ENCODE results near the gene EFCAB9.
A peak's percentile ranks its signal among the peaks of the same experiment; 100 is the strongest.

Gene EFCAB9

GRCh38 chr5:172172912-172173563, 20.9 kb upstream of the EFCAB9 start:
- Histone ChIP-seq H3K27ac (peak overlapping the region; percentile 85), H3K36me3 (peaks cover 11% of the 10 kb centered on the region; the same call in 1 of the 2 replicates), H3K9me3 (no peaks in the 10 kb centered on the region), H3K9ac (peak overlapping the region; percentile 67), H3K4me1 (peaks cover 97% of the 10 kb centered on the region), H4K20me1 (peaks cover 28% of the 10 kb centered on the region), H3K27me3 (no peaks in the 10 kb centered on the region), H3K4me3 (peak overlapping the region; percentile 62), H3K4me2 (peak overlapping the region; percentile 90)
- no peak for TF ChIP-seq Cebpa-rat (IDR thresholded peaks at IDR 0.05)

GRCh38 chr5:172173564-172174153, 20.3 kb upstream of the EFCAB9 start:
- H4K20me1 ChIP-seq = peaks cover 22% of the 10 kb centered on the region; the same call in 1 of the 2 replicates
- no peaks in the 10 kb centered on the region for H3K27me3 ChIP-seq
- H3K4me3 ChIP-seq = peak overlapping the region; percentile 62
- H3K9ac ChIP-seq = peak overlapping the region; percentile 67
- H3K9me3 ChIP-seq = no peaks in the 10 kb centered on the region
- TF ChIP-seq Cebpa-rat (IDR thresholded peaks at IDR 0.05) = no peak
- peaks cover 6% of the 10 kb centered on the region; the same call in 1 of the 2 replicates for H3K36me3 ChIP-seq
- H3K27ac ChIP-seq = peak overlapping the region; percentile 85
- peak overlapping the region; percentile 90 for H3K4me2 ChIP-seq
- H3K4me1 ChIP-seq = peaks cover 97% of the 10 kb centered on the region

- Histone ChIP-seq H3K36me3 (peaks cover 6% of the 10 kb centered on the region; the same call in 1 of the 2 replicates), H4K20me1 (peaks cover 9% of the 10 kb centered on the region; the same call in 1 of the 2 replicates), H3K4me2 (peak overlapping the region; percentile 90), H3K4me3 (peak overlapping the region; percentile 62), H3K27ac (peak overlapping the region; percentile 97), H3K9ac (peak overlapping the region; percentile 75), H3K27me3 (no peaks in the 10 kb centered on the region), H3K4me1 (peaks cover 97% of the 10 kb centered on the region), H3K9me3 (no peaks in the 10 kb centered on the region)
- no peak for TF ChIP-seq Cebpa-rat (IDR thresholded peaks at IDR 0.05)
Measured at GRCh38 chr5:172175263-172175719, 18.7 kb upstream of the EFCAB9 start.

DNA sequence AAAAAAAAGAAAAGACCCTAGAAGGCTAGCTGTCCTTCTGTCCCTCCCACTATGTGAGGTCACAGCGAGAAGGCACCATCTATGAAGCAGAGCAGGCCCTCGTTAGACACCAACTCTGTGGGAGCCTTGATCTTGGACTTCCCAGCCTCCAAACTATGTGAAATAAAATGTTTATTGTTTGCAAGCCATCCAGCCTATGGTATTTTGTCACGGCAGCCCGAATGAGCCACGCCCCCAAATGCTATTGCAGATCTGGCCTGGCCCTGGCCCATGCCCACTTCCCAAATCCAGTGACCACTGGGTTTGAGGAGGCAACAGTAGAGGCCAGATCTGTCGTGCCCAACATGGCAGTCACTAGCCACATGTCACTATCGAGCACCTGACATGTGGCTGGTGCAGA, 16.8 kb upstream of the EFCAB9 start:
- Histone ChIP-seq H4K20me1 (peaks cover 9% of the 10 kb centered on the region; the same call in 1 of the 2 replicates), H3K4me3 (no peak overlapping the region), H3K9me3 (no peaks in the 10 kb centered on the region), H3K4me1 (peaks cover 97% of the 10 kb centered on the region), H3K27ac (peak overlapping the region; percentile 97), H3K27me3 (no peaks in the 10 kb centered on the region), H3K9ac (no peak overlapping the region), H3K4me2 (peak overlapping the region; percentile 90), H3K36me3 (peaks cover 4% of the 10 kb centered on the region)
- TF ChIP-seq Cebpa-rat (IDR thresholded peaks at IDR 0.05) = no peak

GRCh38 chr5:172178301-172178987, 15.5 kb upstream of the EFCAB9 start:
- peak overlapping the region; percentile 97 for H3K27ac ChIP-seq
- peak overlapping the region; percentile 90 for H3K4me2 ChIP-seq
- TF ChIP-seq Cebpa-rat (IDR thresholded peaks at IDR 0.05) = no peak
- peak overlapping the region; percentile 88 for H3K9ac ChIP-seq
- peaks cover 97% of the 10 kb centered on the region for H3K4me1 ChIP-seq
- H3K4me3 ChIP-seq = peak overlapping the region; percentile 62
- peaks cover 3% of the 10 kb centered on the region; the same call in 1 of the 2 replicates for H4K20me1 ChIP-seq
- no peaks in the 10 kb centered on the region for H3K9me3 ChIP-seq
- no peaks in the 10 kb centered on the region for H3K27me3 ChIP-seq
- peaks cover 14% of the 10 kb centered on the region for H3K36me3 ChIP-seq

DNA sequence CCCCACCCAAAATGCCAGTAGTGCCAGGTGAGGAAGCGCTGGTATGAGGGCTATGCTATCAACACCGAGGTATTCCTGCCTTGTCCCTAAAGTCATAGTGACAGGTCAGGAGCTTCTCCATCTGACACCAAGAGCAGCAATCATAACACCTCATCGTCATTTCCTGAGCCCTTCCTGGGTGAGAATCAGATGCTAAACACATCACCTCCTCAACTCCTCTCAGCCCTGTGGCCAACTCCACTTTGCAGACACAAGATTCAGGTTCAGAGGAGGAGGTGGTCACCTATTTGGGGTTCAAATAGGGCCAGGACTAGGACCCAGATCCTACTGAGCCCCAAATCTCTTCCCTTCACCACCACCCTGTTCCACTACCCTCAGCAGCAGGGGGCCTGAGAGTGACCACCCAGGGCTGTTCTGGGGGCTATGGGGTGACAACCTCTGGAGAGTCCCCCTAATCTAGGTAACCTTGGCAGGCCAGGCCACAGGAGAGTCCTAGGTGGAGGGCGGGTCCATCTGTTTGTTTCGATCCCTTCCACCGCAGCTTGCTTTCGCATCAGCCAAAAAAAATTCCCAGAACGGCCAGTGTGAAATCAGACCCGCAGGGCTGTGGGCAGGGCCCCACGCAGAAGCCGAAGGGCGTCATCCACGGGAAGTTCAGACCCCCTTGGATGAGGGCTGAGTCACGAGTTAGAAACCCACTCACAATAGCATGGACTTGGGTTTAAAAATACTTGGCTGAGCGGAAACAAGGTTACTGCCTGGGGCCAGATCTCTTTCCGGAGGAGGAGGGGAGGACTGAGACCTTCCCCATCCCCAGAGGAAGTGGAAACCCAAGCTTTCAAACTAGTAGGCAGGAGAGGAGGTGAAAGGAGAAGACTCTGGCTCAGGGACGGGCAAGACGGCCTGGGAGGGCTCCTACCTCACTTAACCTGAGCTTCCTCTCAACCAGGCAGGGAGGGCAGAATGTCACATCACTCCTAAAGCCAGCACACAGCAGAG, 14.7 kb upstream of the EFCAB9 start:
- Histone ChIP-seq H3K27me3 (no peaks in the 10 kb centered on the region), H3K4me2 (peak overlapping the region; percentile 90), H4K20me1 (no peaks in the 10 kb centered on the region), H3K36me3 (peaks cover 19% of the 10 kb centered on the region), H3K27ac (peak overlapping the region; percentile 97), H3K9ac (peak overlapping the region; percentile 88), H3K4me3 (peak overlapping the region; percentile 62), H3K4me1 (peaks cover 97% of the 10 kb centered on the region), H3K9me3 (no peaks in the 10 kb centered on the region)
- TF ChIP-seq Cebpa-rat (IDR thresholded peaks at IDR 0.05) = no peak

DNA sequence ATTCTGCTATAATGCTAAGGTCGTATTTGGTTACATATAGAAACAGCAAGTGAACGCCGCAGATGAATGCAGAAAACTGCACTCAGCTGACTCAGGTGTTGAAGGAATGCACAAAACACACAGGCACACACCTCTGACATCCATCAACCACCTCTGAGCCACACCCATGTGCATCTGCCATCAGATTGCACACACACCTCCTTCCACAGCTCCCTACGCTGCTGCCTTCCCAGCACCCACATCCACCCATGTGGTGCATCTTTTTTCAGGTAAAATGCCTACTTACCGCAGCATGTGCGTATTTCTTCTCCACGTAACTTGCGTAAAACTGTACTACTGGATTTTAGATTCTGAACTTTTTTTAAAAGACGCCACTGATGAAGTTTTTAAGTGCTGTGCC, 13.0 kb upstream of the EFCAB9 start:
- Histone ChIP-seq H3K4me2 (peak overlapping the region; percentile 90), H3K36me3 (peaks cover 19% of the 10 kb centered on the region), H3K4me3 (no peak overlapping the region), H3K9me3 (no peaks in the 10 kb centered on the region), H3K9ac (no peak overlapping the region), H4K20me1 (no peaks in the 10 kb centered on the region), H3K4me1 (peaks cover 100% of the 10 kb centered on the region), H3K27me3 (no peaks in the 10 kb centered on the region), H3K27ac (peak overlapping the region; percentile 97)
- TF ChIP-seq Cebpa-rat (IDR thresholded peaks at IDR 0.05) = no peak

DNA sequence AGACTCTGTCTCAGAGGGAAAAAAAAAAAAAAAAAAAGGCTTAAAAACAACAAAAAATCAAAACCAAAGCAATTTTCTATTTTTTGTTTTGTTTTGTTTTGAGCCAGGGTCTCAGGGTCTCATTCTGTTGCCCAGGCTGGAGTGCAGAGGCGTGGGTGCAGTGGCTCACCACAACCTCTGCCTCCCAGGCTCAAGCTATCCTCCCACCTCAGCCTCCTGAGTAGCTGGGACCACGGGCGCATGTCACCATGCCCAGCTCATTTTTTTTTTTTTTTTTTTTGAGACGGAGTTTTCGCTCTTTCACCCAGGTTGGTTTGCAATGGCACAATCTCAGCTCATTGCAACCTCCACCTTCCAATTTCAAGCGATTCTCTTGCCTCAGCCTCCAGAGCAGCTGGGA, 11.7 kb upstream of the EFCAB9 start:
- H4K20me1 ChIP-seq = peaks cover 11% of the 10 kb centered on the region; the same call in 1 of the 2 replicates
- no peak for TF ChIP-seq Cebpa-rat (IDR thresholded peaks at IDR 0.05)
- H3K27ac ChIP-seq = peak overlapping the region; percentile 35; the same call in 1 of the 2 replicates
- peaks cover 89% of the 10 kb centered on the region for H3K4me1 ChIP-seq
- no peaks in the 10 kb centered on the region for H3K27me3 ChIP-seq
- H3K4me3 ChIP-seq = no peak overlapping the region
- H3K9me3 ChIP-seq = no peaks in the 10 kb centered on the region
- peaks cover 19% of the 10 kb centered on the region for H3K36me3 ChIP-seq
- H3K4me2 ChIP-seq = peak overlapping the region; percentile 95; the same call in 1 of the 2 replicates
- H3K9ac ChIP-seq = no peak overlapping the region

DNA sequence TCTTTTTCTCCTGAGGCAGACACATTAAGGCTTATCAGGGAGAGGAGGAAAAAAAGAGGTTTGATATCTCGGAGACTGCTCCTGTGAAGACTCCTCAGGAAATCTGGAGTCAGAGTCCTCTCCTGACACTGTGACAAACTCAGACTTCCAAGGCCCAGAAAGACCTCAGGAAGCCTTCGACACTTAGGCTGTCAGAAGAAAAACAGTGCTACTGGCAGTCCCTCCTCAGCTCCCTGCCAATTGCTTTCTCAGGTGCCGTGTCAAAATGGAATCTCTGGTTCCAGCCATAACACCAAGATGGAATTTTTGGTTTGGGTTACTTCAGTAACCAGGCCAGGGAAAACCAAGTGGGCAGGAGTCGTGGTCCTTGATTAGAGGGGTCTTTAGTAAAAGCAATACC, 10.1 kb upstream of the EFCAB9 start:
- Histone ChIP-seq H3K27me3 (no peaks in the 10 kb centered on the region), H3K36me3 (peaks cover 19% of the 10 kb centered on the region), H4K20me1 (peaks cover 14% of the 10 kb centered on the region; the same call in 1 of the 2 replicates), H3K4me3 (no peak overlapping the region), H3K4me1 (peaks cover 73% of the 10 kb centered on the region), H3K27ac (peak overlapping the region; percentile 89), H3K9me3 (no peaks in the 10 kb centered on the region), H3K4me2 (peak overlapping the region; percentile 95), H3K9ac (peak overlapping the region; percentile 87)
- TF ChIP-seq Cebpa-rat (IDR thresholded peaks at IDR 0.05) = no peak
